GM18499 (cell line): ENCODE data around the gene C4A.
"Not testable (repeated sequence)": the region's sequence is repeated elsewhere in the genome, so short reads cannot be mapped to it uniquely, and the experiment has no call there.

ENCODE experiments used
- ATAC-seq: cut with Tn5 transposase; IDR thresholded peaks from one replicate; pipeline ENCODE4 v1.9.1; 2021; ENCODE audit warnings: moderate number of reproducible peaks; ENCODE audit not compliant: insufficient read depth, unreplicated experiment

The C4A gene

GRCh38 chr6:32013738-32014137 is 31.9 kb downstream of the C4A start:
- ATAC-seq, result not testable (repeated sequence)

GRCh38 chr6:32014547-32014946 is 32.7 kb downstream of the C4A start, which contains the start of gene C4B:
C4B (plus strand) TSS chr6:32014795; CDS start chr6:32014846, 51 bp downstream.
- ATAC-seq, result not testable (repeated sequence)

GRCh38 chr6:32022100-32022499 is 40.2 kb downstream of the C4A start:
- ATAC-seq, result not testable (repeated sequence)

GRCh38 chr6:32028631-32029030 is 46.8 kb downstream of the C4A start:
- not testable (repeated sequence) for ATAC-seq

- not testable (repeated sequence) for ATAC-seq
Observed at GRCh38 chr6:32029553-32029952, 47.7 kb downstream of the C4A start.

- ATAC-seq, result not testable (repeated sequence)
Observed at GRCh38 chr6:32035283-32036013, 53.6 kb downstream of the C4A start.

- ATAC-seq, result not testable (repeated sequence)
Observed at GRCh38 chr6:32037136-32037535, 55.3 kb downstream of the C4A start.

- ATAC-seq, result not testable (repeated sequence)
Observed at GRCh38 chr6:32037598-32038524, 56.0 kb downstream of the C4A start, which contains the start of gene CYP21A2. CYP21A2 (plus strand) TSS chr6:32038415; CDS start chr6:32038423, 8 bp downstream.

DNA sequence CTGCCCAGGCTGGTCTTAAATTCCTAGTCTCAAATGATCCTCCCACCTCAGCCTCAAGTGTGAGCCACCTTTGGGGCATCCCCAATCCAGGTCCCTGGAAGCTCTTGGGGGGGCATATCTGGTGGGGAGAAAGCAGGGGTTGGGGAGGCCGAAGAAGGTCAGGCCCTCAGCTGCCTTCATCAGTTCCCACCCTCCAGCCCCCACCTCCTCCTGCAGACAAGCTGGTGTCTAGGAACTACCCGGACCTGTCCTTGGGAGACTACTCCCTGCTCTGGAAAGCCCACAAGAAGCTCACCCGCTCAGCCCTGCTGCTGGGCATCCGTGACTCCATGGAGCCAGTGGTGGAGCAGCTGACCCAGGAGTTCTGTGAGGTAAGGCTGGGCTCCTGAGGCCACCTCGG is 57.0 kb downstream of the C4A start:
- ATAC-seq, result not testable (repeated sequence)

GRCh38 chr6:32039321-32040274 is 57.7 kb downstream of the C4A start:
- not testable (repeated sequence) for ATAC-seq

- ATAC-seq, result not testable (repeated sequence)
Observed at GRCh38 chr6:32040299-32041049, 58.6 kb downstream of the C4A start.

DNA sequence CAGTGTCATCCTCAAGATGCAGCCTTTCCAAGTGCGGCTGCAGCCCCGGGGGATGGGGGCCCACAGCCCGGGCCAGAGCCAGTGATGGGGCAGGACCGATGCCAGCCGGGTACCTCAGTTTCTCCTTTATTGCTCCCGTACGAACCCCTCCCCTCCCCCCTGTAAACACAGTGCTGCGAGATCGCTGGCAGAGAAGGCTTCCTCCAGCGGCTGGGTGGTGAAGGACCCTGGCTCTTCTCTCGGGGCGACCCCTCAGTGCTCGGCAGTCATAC is 59.1 kb downstream of the C4A start:
- ATAC-seq, result not testable (repeated sequence)

DNA sequence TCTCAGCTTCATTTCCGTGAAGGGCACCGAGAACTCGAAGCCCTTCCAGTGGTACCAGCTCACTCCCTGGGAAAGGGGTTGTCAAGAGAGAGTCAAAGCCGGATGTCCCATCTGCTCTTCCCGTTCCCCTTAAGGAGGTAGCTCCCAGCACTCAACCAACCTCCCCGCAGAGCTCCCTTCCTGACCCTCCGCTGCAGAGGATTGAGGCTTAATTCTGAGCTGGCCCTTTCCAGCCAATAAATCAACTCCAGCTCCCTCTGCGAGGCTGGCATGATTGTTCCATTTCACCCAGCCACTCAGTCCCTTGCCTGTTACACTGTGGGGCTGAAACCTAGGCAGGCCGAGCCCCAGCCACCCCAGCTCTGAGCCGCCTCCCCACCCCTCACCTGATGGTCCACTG is 59.5 kb downstream of the C4A start:
- not testable (repeated sequence) for ATAC-seq

GRCh38 chr6:32042276-32042675 is 60.4 kb downstream of the C4A start:
- ATAC-seq, result not testable (repeated sequence)

GRCh38 chr6:32043589-32044380 is 61.9 kb downstream of the C4A start:
- ATAC-seq, result not testable (repeated sequence)

DNA sequence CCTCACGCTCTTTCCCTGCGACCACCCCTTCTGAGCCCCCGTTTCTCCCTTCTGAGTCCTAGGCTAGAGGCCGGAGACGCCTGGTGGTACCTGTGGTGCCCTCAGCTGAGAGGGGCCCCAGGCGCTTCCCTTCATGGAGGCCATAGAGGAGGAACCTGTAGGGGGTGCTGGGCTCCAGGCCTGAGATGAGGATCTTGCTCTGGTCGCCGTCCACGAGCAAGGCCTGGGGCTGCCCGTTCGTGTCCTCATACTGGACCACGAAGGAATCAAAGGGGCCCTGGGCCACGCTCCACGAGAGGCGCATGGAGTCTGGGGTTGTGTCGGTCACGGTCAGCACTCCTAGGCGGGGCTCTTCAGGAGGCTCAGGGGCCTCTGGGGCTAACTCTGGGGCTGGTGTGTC is 63.1 kb downstream of the C4A start:
- ATAC-seq, result not testable (repeated sequence)

- ATAC-seq, result no peak
Observed at GRCh38 chr6:32045811-32046449, 64.1 kb downstream of the C4A start.

DNA sequence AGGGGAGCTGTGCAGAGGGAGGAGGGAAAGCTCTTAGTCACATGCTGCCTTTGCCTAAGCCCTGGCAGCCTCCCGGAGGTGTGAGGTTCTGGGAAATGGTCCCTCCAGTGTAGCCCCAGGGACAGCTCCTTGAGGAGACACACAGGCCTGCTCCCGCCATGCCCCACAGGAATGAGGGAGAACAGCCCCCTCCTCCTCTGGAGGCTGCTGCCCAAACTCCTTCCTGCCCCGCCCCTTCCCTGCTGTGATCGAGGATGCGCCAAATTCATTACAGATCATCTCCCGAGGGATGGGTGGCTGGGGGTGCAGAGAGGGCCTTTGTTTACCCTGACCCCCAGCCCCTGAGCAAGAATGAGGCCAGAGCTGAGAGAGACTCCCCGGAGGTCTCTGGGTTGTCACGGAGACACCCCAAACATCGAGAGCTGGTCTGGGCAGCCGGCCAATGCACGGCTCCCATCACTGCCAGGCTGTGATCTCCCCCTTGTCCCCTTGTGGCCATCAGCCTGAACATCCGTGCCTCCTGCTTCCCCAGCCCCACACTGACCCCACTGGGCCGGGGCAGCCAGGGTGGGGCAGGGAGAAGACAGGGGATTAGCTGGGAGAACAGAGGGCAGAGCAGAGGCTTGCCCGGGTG is 64.7 kb downstream of the C4A start:
- ATAC-seq, result no peak
